ENCODE data around the gene TCERG1L.

GRCh38 chr10:131214521-131215244, 96.8 kb downstream of the TCERG1L start:
- TF ChIP-seq POLR2A (IDR thresholded peaks at IDR 0.05) = no peak
- no peak for TF ChIP-seq CTCF (IDR thresholded peaks at IDR 0.05)
- no peak for TF ChIP-seq POLR2AphosphoS5 (IDR thresholded peaks at IDR 0.05)
- TF ChIP-seq EP300 (IDR thresholded peaks at IDR 0.05) = no peak

Data from stomach (tissue), 4 donors.